DND-41 (cell line): Measurements from ENCODE around the gene MRPL39.

ENCODE experiments used
- ATAC-seq: fragments of 200-7000 bp; cut with Tn5 transposase; 3 replicates; pipeline ENCODE4 v1.9.1; 2021; ENCODE audit warnings: low read depth; ENCODE audit not compliant: insufficient read depth
- DNase-seq: peaks from one replicate; pipeline ENCODE4 v3.0.0-alpha.2; 2020
- H2AFZ ChIP-seq: 2 replicates; pipeline ENCODE4 v1.6.0; 2012; ENCODE audit warnings: low read depth, low read length
- H3K27ac ChIP-seq: 2 replicates; pipeline ENCODE4 v1.5.1; 2012; ENCODE audit warnings: low read length, inconsistent platforms
- H3K27me3 ChIP-seq: fragments of 200-600 bp; sonication (generic); 2 replicates; pipeline ENCODE4 v1.6.0; 2012; ENCODE audit warnings: low read length, mild to moderate bottlenecking, inconsistent platforms; ENCODE audit not compliant: insufficient read depth, poor library complexity
- H3K36me3 ChIP-seq: 2 replicates; pipeline ENCODE4 v1.5.1; 2012; ENCODE audit warnings: low read length, inconsistent platforms; ENCODE audit not compliant: insufficient read depth
- H3K4me1 ChIP-seq: 2 replicates; pipeline ENCODE4 v1.5.1; 2012; ENCODE audit warnings: mild to moderate bottlenecking, low read length; ENCODE audit not compliant: insufficient read depth
- H3K4me2 ChIP-seq: 2 replicates; pipeline ENCODE4 v1.6.0; 2012; ENCODE audit warnings: mild to moderate bottlenecking, moderate library complexity, low read length, inconsistent platforms; ENCODE audit not compliant: insufficient read depth
- H3K4me3 ChIP-seq, 2 experiments: fragments of 200-600 bp in 1 of 2; shearing (Covaris generic) in 1 of 2; 2 replicates each; pipeline ENCODE4 v1.5.1; 2012 to 2016; ENCODE audit warnings: inconsistent platforms in 2 of 2, low read length in 2 of 2, mild to moderate bottlenecking in 2 of 2, low read depth in 1 of 2, moderate library complexity in 1 of 2
- H3K79me2 ChIP-seq: 2 replicates; pipeline ENCODE4 v1.6.0; 2012; ENCODE audit warnings: low read length, inconsistent platforms; ENCODE audit not compliant: insufficient read depth
- H3K9ac ChIP-seq: 2 replicates; pipeline ENCODE4 v1.6.0; 2012; ENCODE audit warnings: low read depth, mild to moderate bottlenecking, inconsistent platforms, low read length, moderate library complexity
- H3K9me3 ChIP-seq: 2 replicates; pipeline ENCODE4 v1.5.1; 2012; ENCODE audit warnings: low read length, moderate library complexity, mild to moderate bottlenecking, inconsistent platforms; ENCODE audit not compliant: insufficient read depth, severe bottlenecking
- H4K20me1 ChIP-seq: 2 replicates; pipeline ENCODE4 v1.6.0; 2012; ENCODE audit warnings: low read length; ENCODE audit not compliant: insufficient read depth
- CTCF ChIP-seq: IDR thresholded peaks from 2 replicates; pipeline ENCODE4 v1.5.1; 2012; ENCODE audit warnings: borderline replicate concordance, low read length, moderate library complexity, mild to moderate bottlenecking; ENCODE audit not compliant: poor library complexity, severe bottlenecking; ENCODE audit errors: extremely low read depth
- EZH2 ChIP-seq: IDR thresholded peaks from 3 replicates; pipeline ENCODE4 v1.6.1; 2012; ENCODE audit warnings: borderline replicate concordance, low read depth, mild to moderate bottlenecking, moderate library complexity, low read length, inconsistent platforms; ENCODE audit not compliant: severe bottlenecking

Gene MRPL39

GRCh38 chr21:25640202-25640942, 33.1 kb upstream of the MRPL39 start:
- Histone ChIP-seq H3K4me1 (no peaks in the 10 kb centered on the region), H3K36me3 (no peaks in the 10 kb centered on the region), H3K9me3 (no peaks in the 10 kb centered on the region), H2AFZ (no peak overlapping the region), H3K79me2 (no peaks in the 10 kb centered on the region), H4K20me1 (no peaks in the 10 kb centered on the region), H3K27ac (no peak overlapping the region), H3K4me2 (no peak overlapping the region), H3K27me3 (no peaks in the 10 kb centered on the region), H3K4me3 (no peak overlapping the region), H3K9ac (no peak overlapping the region)
- no peak for ATAC-seq
- no peak for DNase-seq
- TF ChIP-seq CTCF (no peak), EZH2 (no peak)

GRCh38 chr21:25639551-25640201, 32.4 kb upstream of the MRPL39 start:
- H3K79me2 ChIP-seq: no peaks in the 10 kb centered on the region
- TF ChIP-seq EZH2: no peak
- no peak for TF ChIP-seq CTCF
- no peak for DNase-seq
- no peaks in the 10 kb centered on the region for H4K20me1 ChIP-seq
- no peak overlapping the region for H3K27ac ChIP-seq
- H3K4me2 ChIP-seq: no peak overlapping the region
- H3K4me3 ChIP-seq: no peak overlapping the region
- H2AFZ ChIP-seq: no peak overlapping the region
- no peak overlapping the region for H3K9ac ChIP-seq
- no peaks in the 10 kb centered on the region for H3K9me3 ChIP-seq
- no peak for ATAC-seq
- H3K36me3 ChIP-seq: no peaks in the 10 kb centered on the region
- no peaks in the 10 kb centered on the region for H3K27me3 ChIP-seq
- no peaks in the 10 kb centered on the region for H3K4me1 ChIP-seq

- no peak within 1 kb of the TSS for H3K27ac ChIP-seq
These were observed 31.6 kb upstream of the MRPL39 start, which contains the start of gene JAM2 for GRCh38 chr21:25638660-25639550. Gene JAM2, plus strand, starts transcription at chr21:25639258. Its CDS starts 564 bp downstream, at chr21:25639822.

More at GRCh38 chr21:25638660-25639550, 31.6 kb upstream of the MRPL39 start, which contains the start of gene JAM2:
- ATAC-seq: no peak
- no peaks in the 10 kb centered on the region for H3K36me3 ChIP-seq
- H3K27me3 ChIP-seq: no peaks in the 10 kb centered on the region
- H2AFZ ChIP-seq: no peak within 1 kb of the TSS
- H3K79me2 ChIP-seq: no peaks in the 10 kb centered on the region
- H3K9ac ChIP-seq: no peak within 1 kb of the TSS
- no peaks in the 10 kb centered on the region for H3K4me1 ChIP-seq
- no peaks in the 10 kb centered on the region for H3K9me3 ChIP-seq
- no peak for DNase-seq
- no peaks in the 10 kb centered on the region for H4K20me1 ChIP-seq
- H3K4me3 ChIP-seq: no peak within 1 kb of the TSS
- no peak within 1 kb of the TSS for H3K4me2 ChIP-seq
- no peak for TF ChIP-seq CTCF
- TF ChIP-seq EZH2: no peak
